ENCODE measurements around the gene RSPO4. TPM values are rescaled to one million over a fixed set of nuclear protein-coding genes. Genes with fewer than 3 reads are reported as not detected.

Gene RSPO4
- total and polyA plus RNA-seq, 9 of the 15 experiments (the other 6 are each of a cell fraction or from before 2014, with no cell fraction given) = 0.04 to 0.34 TPM; not detected in 7

DNA sequence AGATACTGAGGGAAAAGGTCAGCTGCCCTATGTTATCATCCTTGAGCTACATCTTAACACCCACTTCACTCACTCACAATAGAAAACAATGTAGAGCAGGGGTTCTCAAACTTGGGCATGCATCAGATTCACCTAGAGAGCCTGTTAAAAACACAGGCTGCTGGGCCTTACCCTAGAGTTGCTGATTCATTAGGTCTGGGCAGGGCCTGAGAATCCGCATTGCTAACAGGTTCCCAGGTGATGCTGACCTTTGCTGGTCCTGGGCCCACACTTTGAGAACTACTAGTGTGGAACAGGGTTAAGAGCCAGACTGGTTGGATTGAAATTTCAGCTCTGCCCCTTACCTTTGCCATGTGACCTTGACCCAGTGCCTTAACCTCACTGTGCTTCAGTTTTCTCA lies 25.1 kb downstream of the RSPO4 start:
- no TSS peak for BruUV-seq (replicated peaks)
- ChIA-PET CTCF (ENCODE audit: low intra/inter-chr PET ratio) (no interaction called here), POLR2A (no interaction called here)
- Histone ChIP-seq H3K9me3 (replicated peaks; ENCODE audit: control insufficient read depth, insufficient read depth, low read depth, low read length) (no peaks in the 10 kb centered on the region), H3K4me2 (ENCODE audit: insufficient read depth, low read length) (no peak overlapping the region), H4K20me1 (replicated peaks; ENCODE audit: control insufficient read depth, insufficient read depth, low read length) (no peaks in the 10 kb centered on the region), H3K9ac (ENCODE audit: insufficient read depth in 1 of 2, low read depth in 2 of 2, low read length in 2 of 2) (no peak overlapping the region), H3K27me3 (ENCODE audit: control insufficient read depth in 2 of 2, insufficient read depth in 2 of 2, low read length in 2 of 2) (peaks cover 4 to 25% of the 10 kb centered on the region in 2 experiments; a peak in 3 of 5 replicates), H2AFZ (ENCODE audit: low read depth, low read length) (no peak overlapping the region), H3K36me3 (ENCODE audit: control insufficient read depth, insufficient read depth, low read length) (no peaks in the 10 kb centered on the region), H3K9me1 (ENCODE audit: control insufficient read depth, insufficient read depth, low read length) (no peaks in the 10 kb centered on the region), H3K4me1 (replicated peaks in 1 of 2; ENCODE audit: control insufficient read depth in 2 of 2, insufficient read depth in 2 of 2, low read length in 2 of 2) (peaks cover 0 to 7% of the 10 kb centered on the region in 2 experiments; a peak in 3 of 5 replicates), H3K27ac (ENCODE audit: extremely low read depth, low read depth, low read length) (no peak overlapping the region), H3K4me3 (no peak overlapping the region), H3K79me2 (ENCODE audit: control insufficient read depth, insufficient read depth, low read length) (no peaks in the 10 kb centered on the region)
- FAIRE-seq (no peak), ATAC-seq (no peak), DNase-seq (ENCODE audit: extremely low read depth in 1 of 4, low spot score in 3 of 4) (no peak)
- TF ChIP-seq MECOM (CRISPR knock-in tag; IDR thresholded peaks at IDR 0.05) (no peak), ZFX (CRISPR knock-in tag; IDR thresholded peaks at IDR 0.05) (no peak), UBTF (IDR thresholded peaks at IDR 0.05; ENCODE audit: borderline replicate concordance in 1 of 2, low read depth in 2 of 2, low read length in 2 of 2) (no peak), MCM7 (IDR thresholded peaks at IDR 0.05) (no peak), NFE2 (IDR thresholded peaks at IDR 0.05; ENCODE audit: low read depth) (peak; percentile 24; the same call in 1 of the 2 replicates)
- intact Hi-C loops (cut with micrococcal nuclease) (loop anchor here (10.0 kb wide), 1 partner anchor 238 kb away; no protein-coding TSS in a partner anchor), in situ Hi-C loops (cut with MboI) (no loop called here)
- WGBS (ENCODE audit: insufficient coverage, low coverage, missing lambda C conversion rate) = 17% methylated on average over 1 of the region's 1 CpG
